Measurements from ENCODE around the gene NCKAP5. TPM values are rescaled to one million over a fixed set of nuclear protein-coding genes. Genes with fewer than 3 reads are reported as not detected.

The NCKAP5 gene
- total and polyA plus RNA-seq, 9 of the 15 experiments (the other 6 are each of a cell fraction or from before 2014, with no cell fraction given), result not detected

GRCh38 chr2:132725148-132725547 lies 843.1 kb downstream of the NCKAP5 start (continued):
- TF ChIP-seq POLR3G (IDR thresholded peaks at IDR 0.05; ENCODE audit: extremely low read depth, insufficient read length, insufficient replicate concordance) (no peak), POU5F1 (IDR thresholded peaks at IDR 0.05; ENCODE audit: borderline replicate concordance, low read depth, low read length, partially characterized antibody) (no peak)

- Histone ChIP-seq H3K36me3 (ENCODE audit: control insufficient read depth, insufficient read depth, low read length) (no peaks in the 10 kb centered on the region), H3K79me2 (ENCODE audit: control insufficient read depth, insufficient read depth, low read length) (no peaks in the 10 kb centered on the region), H3K4me1 (replicated peaks in 1 of 2; ENCODE audit: control insufficient read depth in 2 of 2, insufficient read depth in 2 of 2, low read length in 2 of 2) (no peaks in the 10 kb centered on the region), H3K9ac (ENCODE audit: insufficient read depth in 1 of 2, low read depth in 2 of 2, low read length in 2 of 2) (no peak overlapping the region), H3K27me3 (ENCODE audit: control insufficient read depth in 2 of 2, insufficient read depth in 2 of 2, low read length in 2 of 2) (no peaks in the 10 kb centered on the region; a peak in 1 of 5 replicates), H4K20me1 (replicated peaks; ENCODE audit: control insufficient read depth, insufficient read depth, low read length) (no peaks in the 10 kb centered on the region), H3K9me3 (replicated peaks; ENCODE audit: control insufficient read depth, insufficient read depth, low read depth, low read length) (no peaks in the 10 kb centered on the region), H3K9me1 (ENCODE audit: control insufficient read depth, insufficient read depth, low read length) (no peaks in the 10 kb centered on the region), H3K4me3 (no peak overlapping the region), H2AFZ (ENCODE audit: low read depth, low read length) (no peak overlapping the region), H3K4me2 (ENCODE audit: insufficient read depth, low read length) (no peak overlapping the region), H3K27ac (ENCODE audit: extremely low read depth, low read depth, low read length) (no peak overlapping the region)
- no TSS peak for BruUV-seq (replicated peaks)
- ChIA-PET POLR2A (no interaction called here), CTCF (ENCODE audit: low intra/inter-chr PET ratio) (no interaction called here)
- DNase-seq (ENCODE audit: extremely low read depth in 1 of 4, low spot score in 3 of 4), result no peak
- TF ChIP-seq GTF2F1 (IDR thresholded peaks at IDR 0.05; ENCODE audit: low read depth, low read length) (no peak), ZNF133 (CRISPR knock-in tag; IDR thresholded peaks at IDR 0.05) (no peak), SRSF9 (IDR thresholded peaks at IDR 0.05; ENCODE audit: borderline replicate concordance, low read depth, low read length) (no peak), ZBTB9 (CRISPR knock-in tag; IDR thresholded peaks at IDR 0.05) (no peak), ZBTB2 (IDR thresholded peaks at IDR 0.05) (no peak), BCL6 (CRISPR knock-in tag; IDR thresholded peaks at IDR 0.05) (no peak), ILK (tag; IDR thresholded peaks at IDR 0.05; ENCODE audit: borderline replicate concordance, low read depth) (no peak)
- no peak for FAIRE-seq
- WGBS (ENCODE audit: insufficient coverage, low coverage, missing lambda C conversion rate), result 0% methylated on average over 2 of the region's 2 CpGs
- in situ Hi-C loops (cut with MboI) (no loop called here), intact Hi-C loops (cut with micrococcal nuclease) (no loop called here)
- no peak for ATAC-seq
Measured at GRCh38 chr2:132721938-132722337, 846.3 kb downstream of the NCKAP5 start.

Data from K562 (cell line).